Measurements from ENCODE around the gene DLGAP4.

The DLGAP4 gene

GRCh38 chr20:36574366-36575135 lies 268.4 kb downstream of the DLGAP4 start:
- peak; percentile 66 to 80 for DNase-seq

- DNase-seq = no peak
Observed at GRCh38 chr20:36576081-36576445, 269.9 kb downstream of the DLGAP4 start.
